Osteocyte (in vitro differentiated cells): ENCODE measurements around the gene SIGLEC10. TPM values are rescaled to one million over a fixed set of nuclear protein-coding genes. Genes with fewer than 3 reads are reported as not detected.
"Not testable (repeated sequence)": the region's sequence is repeated elsewhere in the genome, so short reads cannot be mapped to it uniquely, and the experiment has no call there.

Experiments
- DNase-seq: peaks from one replicate; pipeline ENCODE4 v3.0.0; 2021; ENCODE audit warnings: mixed read lengths; ENCODE audit not compliant: unreplicated experiment; ENCODE audit errors: extremely low spot score
- H3K27ac Mint-ChIP-seq: one replicate; pipeline ENCODE4 v1.8.0; 2021; ENCODE audit warnings: mild to moderate bottlenecking, mixed read lengths; ENCODE audit not compliant: unreplicated experiment
- H3K27me3 Mint-ChIP-seq: one replicate; pipeline ENCODE4 v1.8.0; 2021; ENCODE audit warnings: mixed read lengths; ENCODE audit not compliant: unreplicated experiment
- H3K36me3 Mint-ChIP-seq: one replicate; pipeline ENCODE4 v1.8.0; 2021; ENCODE audit warnings: mixed read lengths; ENCODE audit not compliant: unreplicated experiment
- H3K4me1 Mint-ChIP-seq: one replicate; pipeline ENCODE4 v1.8.0; 2021; ENCODE audit warnings: mixed read lengths; ENCODE audit not compliant: unreplicated experiment
- H3K4me3 Mint-ChIP-seq: one replicate; pipeline ENCODE4 v1.8.0; 2021; ENCODE audit warnings: mild to moderate bottlenecking, moderate library complexity, mixed read lengths; ENCODE audit not compliant: unreplicated experiment
- H3K9me3 Mint-ChIP-seq: one replicate; pipeline ENCODE4 v1.8.0; 2021; ENCODE audit warnings: mixed read lengths; ENCODE audit not compliant: unreplicated experiment
- CTCF ChIP-seq: fragments of 200-600 bp; sonication (generic); IDR thresholded peaks from 2 replicates; pipeline ENCODE4 v1.5.0; 2021; ENCODE audit warnings: antibody characterized with exemption, mild to moderate bottlenecking, moderate library complexity
- total RNA-seq: library from RNA; stranded (reverse); gene quantifications from 2 replicates; pipeline ENCODE4 v1.2.1, GENCODE V29; 2021

The SIGLEC10 gene
- total RNA-seq, 1 donor from 2014 or later = not detected

DNA sequence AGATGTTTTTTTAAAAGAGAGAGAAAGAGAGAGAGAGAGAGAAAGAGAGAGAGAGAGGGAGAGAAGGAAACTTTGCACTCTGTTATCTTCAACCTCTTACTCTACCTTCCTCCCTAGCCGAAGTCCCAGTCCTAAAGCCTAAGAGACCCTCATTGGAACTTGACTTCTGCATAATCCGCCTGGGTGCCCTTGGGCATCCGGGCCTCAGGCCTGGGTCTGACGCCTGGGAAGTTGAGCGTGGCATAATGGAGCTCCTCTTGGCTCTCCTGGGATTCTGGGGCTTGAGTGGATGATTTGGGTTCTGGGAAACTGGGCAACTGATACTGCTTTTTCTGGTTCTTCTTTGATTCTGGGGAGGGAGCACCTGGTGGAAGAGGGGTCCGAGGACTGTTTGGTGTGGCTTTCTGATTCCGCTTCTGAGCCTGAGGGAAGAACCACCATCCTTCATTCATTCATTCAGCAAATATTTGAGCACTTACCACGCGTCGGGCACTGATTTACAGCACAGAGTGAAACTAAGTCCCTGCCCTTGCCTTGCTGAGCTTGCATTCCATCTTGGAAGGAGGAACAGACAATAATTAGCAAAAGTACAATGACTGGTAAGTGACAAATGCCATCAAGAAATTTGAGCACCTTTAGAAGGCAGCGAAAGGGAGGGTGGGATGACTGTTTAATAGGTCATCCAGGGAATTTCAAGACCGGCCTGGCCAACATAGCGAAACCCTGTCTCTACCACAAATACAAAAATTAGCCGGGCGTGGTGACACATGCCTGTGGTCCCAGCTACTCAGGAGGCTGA, 6.3 kb downstream of the SIGLEC10 start:
- DNase-seq = no peak
- H3K27ac Mint-ChIP-seq = no peak overlapping the region
- no peaks in the 10 kb centered on the region for H3K27me3 Mint-ChIP-seq
- no peak overlapping the region for H3K4me3 Mint-ChIP-seq
- H3K9me3 Mint-ChIP-seq = peaks cover 3% of the 10 kb centered on the region
- TF ChIP-seq CTCF = no peak
- no peaks in the 10 kb centered on the region for H3K36me3 Mint-ChIP-seq
- no peaks in the 10 kb centered on the region for H3K4me1 Mint-ChIP-seq

- no peaks in the 10 kb centered on the region for H3K27me3 Mint-ChIP-seq
- peak; percentile 20 for TF ChIP-seq CTCF
- DNase-seq = no peak
- no peaks in the 10 kb centered on the region for H3K36me3 Mint-ChIP-seq
- H3K9me3 Mint-ChIP-seq = peaks cover 7% of the 10 kb centered on the region
- no peak overlapping the region for H3K4me3 Mint-ChIP-seq
- no peak overlapping the region for H3K27ac Mint-ChIP-seq
- H3K4me1 Mint-ChIP-seq = no peaks in the 10 kb centered on the region
Measured at GRCh38 chr19:51407511-51408131, 9.8 kb downstream of the SIGLEC10 start.

- no peak overlapping the region for H3K4me3 Mint-ChIP-seq
- H3K36me3 Mint-ChIP-seq = no peaks in the 10 kb centered on the region
- H3K9me3 Mint-ChIP-seq = peaks cover 15% of the 10 kb centered on the region
- H3K27ac Mint-ChIP-seq = no peak overlapping the region
- no peak for DNase-seq
- H3K27me3 Mint-ChIP-seq = no peaks in the 10 kb centered on the region
- H3K4me1 Mint-ChIP-seq = no peaks in the 10 kb centered on the region
- TF ChIP-seq CTCF = no peak
Measured at GRCh38 chr19:51402117-51402516, 15.3 kb downstream of the SIGLEC10 start.

- not testable (repeated sequence) for H3K4me1 Mint-ChIP-seq, H3K36me3 Mint-ChIP-seq, H3K27me3 Mint-ChIP-seq, DNase-seq, H3K4me3 Mint-ChIP-seq, H3K27ac Mint-ChIP-seq
- H3K9me3 Mint-ChIP-seq = peaks cover 15% of the 10 kb centered on the region
Measured at GRCh38 chr19:51399936-51400335, 17.5 kb downstream of the SIGLEC10 start.

- no peak overlapping the region for H3K4me3 Mint-ChIP-seq
- H3K9me3 Mint-ChIP-seq = peaks cover 15% of the 10 kb centered on the region
- H3K4me1 Mint-ChIP-seq = peaks cover 7% of the 10 kb centered on the region
- no peaks in the 10 kb centered on the region for H3K27me3 Mint-ChIP-seq
- no peaks in the 10 kb centered on the region for H3K36me3 Mint-ChIP-seq
- TF ChIP-seq CTCF = no peak
- H3K27ac Mint-ChIP-seq = no peak overlapping the region
- DNase-seq = no peak
Measured at GRCh38 chr19:51399231-51399630, 18.2 kb downstream of the SIGLEC10 start.
